HepG2 (cell line): ENCODE data around the gene GNB1. TPM values are rescaled to one million over a fixed set of nuclear protein-coding genes. Genes with fewer than 3 reads are reported as not detected.

Source experiments
- CEBPB ChIP-seq: IDR thresholded peaks from 2 replicates; pipeline ENCODE4 v1.6.1; 2011; ENCODE audit warnings: low read depth, low read length, improper control_type of control experiment, borderline replicate concordance
- ELF3 ChIP-seq: IDR thresholded peaks from 2 replicates; pipeline ENCODE4 v1.6.1; 2016; ENCODE audit warnings: missing genetic modification reagents, missing compliant biosample characterization
- HIVEP1 ChIP-seq: sonication (generic); formaldehyde crosslinking; IDR thresholded peaks from 2 replicates; pipeline ENCODE4 v1.4.0; 2020; ENCODE audit warnings: mild to moderate bottlenecking, missing genetic modification reagents
- MTERF4 ChIP-seq: sonication (generic); formaldehyde crosslinking; IDR thresholded peaks from 2 replicates; pipeline ENCODE4 v1.8.0; 2023; ENCODE audit warnings: mild to moderate bottlenecking, missing genetic modification reagents
- MTF1 ChIP-seq: sonication (generic); formaldehyde crosslinking; IDR thresholded peaks from 2 replicates; pipeline ENCODE4 v1.5.0; 2020; ENCODE audit warnings: missing genetic modification reagents
- NFRKB ChIP-seq: fragments of 450-650 bp; IDR thresholded peaks from 2 replicates; pipeline ENCODE4 v1.6.1; 2017
- PHF8 ChIP-seq: sonication (generic); formaldehyde crosslinking; IDR thresholded peaks from 2 replicates; pipeline ENCODE4 v1.5.0; 2020; ENCODE audit warnings: missing genetic modification reagents
- SIN3B ChIP-seq: fragments of 150-350 bp; IDR thresholded peaks from 2 replicates; pipeline ENCODE4 v1.6.1; 2014; ENCODE audit warnings: low read length
- ZBTB42 ChIP-seq: sonication (generic); formaldehyde crosslinking; IDR thresholded peaks from 2 replicates; pipeline ENCODE4 v1.5.0; 2020; ENCODE audit warnings: mild to moderate bottlenecking, missing genetic modification reagents
- ZMYM2 ChIP-seq: sonication (generic); formaldehyde crosslinking; IDR thresholded peaks from 2 replicates; pipeline ENCODE4 v1.8.0; 2022; ENCODE audit warnings: mild to moderate bottlenecking, missing genetic modification reagents
- ZNF138 ChIP-seq: sonication (generic); formaldehyde crosslinking; IDR thresholded peaks from 2 replicates; pipeline ENCODE4 v1.5.0; 2020; ENCODE audit warnings: mild to moderate bottlenecking, low read depth, missing genetic modification reagents
- ZNF230 ChIP-seq: sonication (generic); formaldehyde crosslinking; IDR thresholded peaks from 2 replicates; pipeline ENCODE4 v1.4.0; 2020; ENCODE audit warnings: mild to moderate bottlenecking, missing genetic modification reagents
- ZNF350 ChIP-seq: sonication (generic); formaldehyde crosslinking; IDR thresholded peaks from 2 replicates; pipeline ENCODE4 v1.4.0; 2020; ENCODE audit warnings: mild to moderate bottlenecking, low read depth, missing genetic modification reagents, borderline replicate concordance
- ZNF574 ChIP-seq: sonication (generic); formaldehyde crosslinking; IDR thresholded peaks from 2 replicates; pipeline ENCODE4 v1.4.0; 2020; ENCODE audit warnings: missing genetic modification reagents
- ZNF670 ChIP-seq: sonication (generic); formaldehyde crosslinking; IDR thresholded peaks from 2 replicates; pipeline ENCODE4 v1.8.0; 2022; ENCODE audit warnings: mild to moderate bottlenecking, missing genetic modification reagents, borderline replicate concordance
- ZNF772 ChIP-seq: sonication (generic); formaldehyde crosslinking; IDR thresholded peaks from 2 replicates; pipeline ENCODE4 v1.5.0; 2020; ENCODE audit warnings: mild to moderate bottlenecking, missing genetic modification reagents
- ZNF777 ChIP-seq: sonication (generic); formaldehyde crosslinking; IDR thresholded peaks from 2 replicates; pipeline ENCODE4 v1.4.0; 2020; ENCODE audit warnings: missing genetic modification reagents
- ZSCAN12 ChIP-seq: sonication (generic); formaldehyde crosslinking; IDR thresholded peaks from 2 replicates; pipeline ENCODE4 v1.9.0; 2021; ENCODE audit warnings: mild to moderate bottlenecking, missing genetic modification reagents
- polyA plus RNA-seq, 8 experiments: library from polyadenylated mRNA; depleted of rRNA in 3 of 8; stranded (reverse) in 7 of 8; unstranded in 1 of 8; fragments of >200 nt; fragmentation: Illumina TruSeq in 4 of 8; extraction: Trizol in 4 of 8; gene quantifications; 2 replicates each; pipeline versions ENCODE4 v1.2.1 to v1.2.3, GENCODE V29; 2011 to 2016; ENCODE audit warnings: low read depth in 4 of 8, missing spikeins in 1 of 8, mixed read lengths in 1 of 8; ENCODE audit not compliant: insufficient read depth in 1 of 8
- total RNA-seq, 5 experiments: library from RNA; depleted of rRNA; stranded (reverse); fragments of >200 nt; fragmentation: Illumina TruSeq; extraction: Trizol; gene quantifications; 2 replicates each; pipeline ENCODE4 v1.2.3, GENCODE V29; 2016; ENCODE audit warnings: low read depth in 1 of 5
- TF ChIP-seq, protein P1 (sequence below): sonication (generic); formaldehyde crosslinking; IDR thresholded peaks from 2 replicates; pipeline ENCODE4 v1.4.0; 2020; ENCODE audit warnings: missing genetic modification reagents
- TF ChIP-seq, protein P2 (sequence below): sonication (generic); formaldehyde crosslinking; IDR thresholded peaks from 2 replicates; pipeline ENCODE4 v1.4.0; 2020; ENCODE audit warnings: mild to moderate bottlenecking, missing genetic modification reagents
- TF ChIP-seq, protein P3 (sequence below): IDR thresholded peaks from 2 replicates; pipeline ENCODE4 v1.6.1; 2012; ENCODE audit warnings: low read length, improper control_type of control experiment

GNB1 gene
- total and polyA plus RNA-seq, 2 of the 13 experiments (the other 11 are each of a cell fraction or from before 2014, with no cell fraction given): 66.2 to 327 TPM

GRCh38 chr1:1748686-1749321 lies 142.1 kb downstream of the GNB1 start (continued):
- TF ChIP-seq, protein P1, sequence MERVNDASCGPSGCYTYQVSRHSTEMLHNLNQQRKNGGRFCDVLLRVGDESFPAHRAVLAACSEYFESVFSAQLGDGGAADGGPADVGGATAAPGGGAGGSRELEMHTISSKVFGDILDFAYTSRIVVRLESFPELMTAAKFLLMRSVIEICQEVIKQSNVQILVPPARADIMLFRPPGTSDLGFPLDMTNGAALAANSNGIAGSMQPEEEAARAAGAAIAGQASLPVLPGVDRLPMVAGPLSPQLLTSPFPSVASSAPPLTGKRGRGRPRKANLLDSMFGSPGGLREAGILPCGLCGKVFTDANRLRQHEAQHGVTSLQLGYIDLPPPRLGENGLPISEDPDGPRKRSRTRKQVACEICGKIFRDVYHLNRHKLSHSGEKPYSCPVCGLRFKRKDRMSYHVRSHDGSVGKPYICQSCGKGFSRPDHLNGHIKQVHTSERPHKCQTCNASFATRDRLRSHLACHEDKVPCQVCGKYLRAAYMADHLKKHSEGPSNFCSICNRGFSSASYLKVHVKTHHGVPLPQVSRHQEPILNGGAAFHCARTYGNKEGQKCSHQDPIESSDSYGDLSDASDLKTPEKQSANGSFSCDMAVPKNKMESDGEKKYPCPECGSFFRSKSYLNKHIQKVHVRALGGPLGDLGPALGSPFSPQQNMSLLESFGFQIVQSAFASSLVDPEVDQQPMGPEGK (CRISPR knock-in tag): peak; percentile 51; the same call in 1 of the 2 replicates
- TF ChIP-seq HIVEP1 (CRISPR knock-in tag) (peak; percentile 71; the same call in 1 of the 2 replicates), MTERF4 (no peak), ZNF230 (CRISPR knock-in tag) (no peak), CEBPB (peak; percentile 90), ZNF777 (CRISPR knock-in tag) (peak; percentile 52; the same call in 1 of the 2 replicates), MTF1 (no peak), ZMYM2 (CRISPR knock-in tag) (no peak), ZNF350 (CRISPR knock-in tag) (no peak; the same call in 1 of the 2 replicates), ZNF138 (CRISPR knock-in tag) (no peak), PHF8 (CRISPR knock-in tag) (peak; percentile 57; the same call in 1 of the 2 replicates), ELF3 (CRISPR knock-in tag) (peak; percentile 92), ZNF670 (CRISPR knock-in tag) (no peak), ZSCAN12 (CRISPR knock-in tag) (no peak), NFRKB (no peak), ZBTB42 (CRISPR knock-in tag) (no peak), SIN3B (no peak), ZNF574 (CRISPR knock-in tag) (peak; percentile 45; the same call in 1 of the 2 replicates), ZNF772 (CRISPR knock-in tag) (0 out of 2 replicates have a peak, but pooled peaks have one; percentile 32)
- TF ChIP-seq, protein P2, sequence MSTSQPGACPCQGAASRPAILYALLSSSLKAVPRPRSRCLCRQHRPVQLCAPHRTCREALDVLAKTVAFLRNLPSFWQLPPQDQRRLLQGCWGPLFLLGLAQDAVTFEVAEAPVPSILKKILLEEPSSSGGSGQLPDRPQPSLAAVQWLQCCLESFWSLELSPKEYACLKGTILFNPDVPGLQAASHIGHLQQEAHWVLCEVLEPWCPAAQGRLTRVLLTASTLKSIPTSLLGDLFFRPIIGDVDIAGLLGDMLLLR (CRISPR knock-in tag): no peak
- TF ChIP-seq, protein P3, sequence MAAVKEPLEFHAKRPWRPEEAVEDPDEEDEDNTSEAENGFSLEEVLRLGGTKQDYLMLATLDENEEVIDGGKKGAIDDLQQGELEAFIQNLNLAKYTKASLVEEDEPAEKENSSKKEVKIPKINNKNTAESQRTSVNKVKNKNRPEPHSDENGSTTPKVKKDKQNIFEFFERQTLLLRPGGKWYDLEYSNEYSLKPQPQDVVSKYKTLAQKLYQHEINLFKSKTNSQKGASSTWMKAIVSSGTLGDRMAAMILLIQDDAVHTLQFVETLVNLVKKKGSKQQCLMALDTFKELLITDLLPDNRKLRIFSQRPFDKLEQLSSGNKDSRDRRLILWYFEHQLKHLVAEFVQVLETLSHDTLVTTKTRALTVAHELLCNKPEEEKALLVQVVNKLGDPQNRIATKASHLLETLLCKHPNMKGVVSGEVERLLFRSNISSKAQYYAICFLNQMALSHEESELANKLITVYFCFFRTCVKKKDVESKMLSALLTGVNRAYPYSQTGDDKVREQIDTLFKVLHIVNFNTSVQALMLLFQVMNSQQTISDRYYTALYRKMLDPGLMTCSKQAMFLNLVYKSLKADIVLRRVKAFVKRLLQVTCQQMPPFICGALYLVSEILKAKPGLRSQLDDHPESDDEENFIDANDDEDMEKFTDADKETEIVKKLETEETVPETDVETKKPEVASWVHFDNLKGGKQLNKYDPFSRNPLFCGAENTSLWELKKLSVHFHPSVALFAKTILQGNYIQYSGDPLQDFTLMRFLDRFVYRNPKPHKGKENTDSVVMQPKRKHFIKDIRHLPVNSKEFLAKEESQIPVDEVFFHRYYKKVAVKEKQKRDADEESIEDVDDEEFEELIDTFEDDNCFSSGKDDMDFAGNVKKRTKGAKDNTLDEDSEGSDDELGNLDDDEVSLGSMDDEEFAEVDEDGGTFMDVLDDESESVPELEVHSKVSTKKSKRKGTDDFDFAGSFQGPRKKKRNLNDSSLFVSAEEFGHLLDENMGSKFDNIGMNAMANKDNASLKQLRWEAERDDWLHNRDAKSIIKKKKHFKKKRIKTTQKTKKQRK: no peak
